Lower leg skin (tissue), 3 donors: ENCODE data around the gene CYP11A1.

Experiments
- POLR2A ChIP-seq, 2 donors: fragments of 450-650 bp; IDR thresholded peaks; one replicate each; pipeline ENCODE4 v1.6.1; 2016 to 2017; ENCODE audit warnings: antibody characterized with exemption in 2 of 2, mild to moderate bottlenecking in 1 of 2, moderate library complexity in 1 of 2
- TF ChIP-seq, protein P1 (sequence below), 3 donors: fragments of 450-650 bp; IDR thresholded peaks; one replicate each; pipeline ENCODE4 v1.5.1; 2016; ENCODE audit warnings: antibody characterized with exemption in 3 of 3, mild to moderate bottlenecking in 3 of 3, moderate library complexity in 2 of 3

DNA sequence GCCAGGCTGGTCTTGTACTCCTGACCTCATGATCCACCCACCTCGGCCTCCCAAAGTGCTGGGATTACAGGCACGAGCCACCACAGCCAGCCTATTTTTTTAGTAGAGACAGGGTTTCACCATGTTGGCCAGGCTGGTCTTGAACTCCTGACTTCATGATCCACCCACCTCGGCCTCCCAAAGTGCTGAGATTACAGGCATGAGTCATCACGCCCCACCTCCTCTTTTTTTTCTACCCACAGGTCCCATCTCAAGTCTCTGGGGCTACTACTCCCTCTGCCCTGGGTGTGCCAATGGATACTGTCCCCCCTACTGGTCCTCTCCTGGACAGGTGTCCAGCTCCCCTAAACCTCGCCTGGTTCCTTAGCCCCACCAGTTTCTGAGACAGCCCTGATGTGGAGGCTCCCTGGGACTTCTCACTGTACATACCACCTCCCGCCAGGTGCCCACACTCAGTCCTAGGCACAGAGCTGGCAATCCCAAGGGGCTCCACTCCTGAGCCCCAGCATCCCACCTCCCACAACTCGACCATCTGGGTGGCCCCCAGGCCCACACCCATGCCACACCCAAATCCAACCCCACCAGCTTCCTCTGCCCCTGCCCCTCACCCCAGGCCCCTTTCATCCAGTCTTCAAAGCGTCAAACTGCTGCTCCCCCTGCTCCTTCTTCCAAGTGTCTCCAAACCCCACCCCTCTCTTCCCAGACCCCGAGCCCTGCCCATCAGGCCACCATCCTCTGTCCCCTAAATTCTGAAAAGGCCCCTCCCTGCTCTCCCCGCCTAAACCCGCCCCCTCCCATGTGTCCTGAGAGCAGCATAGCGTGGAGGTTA is 13.1 kb upstream of the CYP11A1 start:
- TF ChIP-seq, protein P1, sequence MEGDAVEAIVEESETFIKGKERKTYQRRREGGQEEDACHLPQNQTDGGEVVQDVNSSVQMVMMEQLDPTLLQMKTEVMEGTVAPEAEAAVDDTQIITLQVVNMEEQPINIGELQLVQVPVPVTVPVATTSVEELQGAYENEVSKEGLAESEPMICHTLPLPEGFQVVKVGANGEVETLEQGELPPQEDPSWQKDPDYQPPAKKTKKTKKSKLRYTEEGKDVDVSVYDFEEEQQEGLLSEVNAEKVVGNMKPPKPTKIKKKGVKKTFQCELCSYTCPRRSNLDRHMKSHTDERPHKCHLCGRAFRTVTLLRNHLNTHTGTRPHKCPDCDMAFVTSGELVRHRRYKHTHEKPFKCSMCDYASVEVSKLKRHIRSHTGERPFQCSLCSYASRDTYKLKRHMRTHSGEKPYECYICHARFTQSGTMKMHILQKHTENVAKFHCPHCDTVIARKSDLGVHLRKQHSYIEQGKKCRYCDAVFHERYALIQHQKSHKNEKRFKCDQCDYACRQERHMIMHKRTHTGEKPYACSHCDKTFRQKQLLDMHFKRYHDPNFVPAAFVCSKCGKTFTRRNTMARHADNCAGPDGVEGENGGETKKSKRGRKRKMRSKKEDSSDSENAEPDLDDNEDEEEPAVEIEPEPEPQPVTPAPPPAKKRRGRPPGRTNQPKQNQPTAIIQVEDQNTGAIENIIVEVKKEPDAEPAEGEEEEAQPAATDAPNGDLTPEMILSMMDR (IDR thresholded peaks at IDR 0.05), result no peak
- no peak for TF ChIP-seq POLR2A (IDR thresholded peaks at IDR 0.05)
